HEK293 (cell line): Measurements from ENCODE around the gene MSI1.

Experiments used
- CTCF ChIA-PET: fragments of 350-600 bp; formaldehyde crosslinking; extraction: SDS; loops from one replicate; lab custom pipeline; 2021; ENCODE audit warnings: antibody characterized with exemption; lab: Yijun Ruan, JAX
- POLR2A ChIA-PET: fragments of 300-600 bp; formaldehyde crosslinking; extraction: SDS; loops from one replicate; lab custom pipeline; 2020; ENCODE audit warnings: antibody characterized with exemption, inconsistent platforms; lab: Yijun Ruan, JAX
- H3K27ac ChIP-seq: fragments of 200-500 bp; sonication (Bioruptor generic); 2 replicates; pipeline ENCODE4 v1.5.1; 2014; ENCODE audit warnings: low read depth, low read length, control low read depth, inconsistent platforms; ENCODE audit errors: extremely low read depth
- H3K36me3 ChIP-seq, 2 experiments: fragments of 200-500 bp in 1 of 2; sonication (Bioruptor generic) in 1 of 2; 1 replicate in 1 of 2; 2 replicates in 1 of 2; pipeline ENCODE4 v1.5.1; 2014 to 2017; ENCODE audit warnings: inconsistent platforms in 2 of 2, low read length in 2 of 2; ENCODE audit not compliant: control insufficient read depth in 2 of 2, insufficient read depth in 1 of 2
- H3K4me1 ChIP-seq: fragments of 200-500 bp; sonication (Bioruptor generic); 2 replicates; pipeline ENCODE4 v1.5.1; 2014; ENCODE audit warnings: mild to moderate bottlenecking, low read length, inconsistent platforms; ENCODE audit not compliant: control insufficient read depth, insufficient read depth
- H3K4me3 ChIP-seq: 2 replicates; pipeline ENCODE4 v1.5.1; 2011; ENCODE audit warnings: low read depth, mild to moderate bottlenecking, control low read depth, low read length, moderate library complexity
- H3K9me3 ChIP-seq: fragments of 200-500 bp; sonication (Bioruptor generic); 2 replicates; pipeline ENCODE4 v1.5.1; 2014; ENCODE audit warnings: low read depth, low read length, inconsistent platforms; ENCODE audit not compliant: control insufficient read depth, insufficient read depth
- ATF2 ChIP-seq: fragments of 450-650 bp; formaldehyde crosslinking; IDR thresholded peaks from 2 replicates; pipeline ENCODE4 v1.5.1; 2016; ENCODE audit warnings: missing biosample characterization, missing genetic modification characterization, low read depth
- CTCF ChIP-seq: fragments of 450-650 bp; formaldehyde crosslinking; IDR thresholded peaks from 2 replicates; pipeline ENCODE4 v1.5.1; 2016; ENCODE audit warnings: missing biosample characterization, missing genetic modification characterization
- GFI1B ChIP-seq: fragments of 450-650 bp; formaldehyde crosslinking; IDR thresholded peaks from 2 replicates; pipeline ENCODE4 v1.5.1; 2016; ENCODE audit warnings: missing biosample characterization, missing genetic modification characterization
- GLIS1 ChIP-seq: fragments of 450-650 bp; formaldehyde crosslinking; IDR thresholded peaks from 2 replicates; pipeline ENCODE4 v1.5.1; 2016; ENCODE audit warnings: missing biosample characterization, missing genetic modification characterization
- GLIS2 ChIP-seq: fragments of 450-650 bp; formaldehyde crosslinking; IDR thresholded peaks from 2 replicates; pipeline ENCODE4 v1.5.1; 2016; ENCODE audit warnings: missing biosample characterization, missing genetic modification characterization
- HOXD13 ChIP-seq: sonication (generic); formaldehyde crosslinking; IDR thresholded peaks from 2 replicates; pipeline ENCODE4 v1.8.0; 2022; ENCODE audit warnings: missing genetic modification reagents, borderline replicate concordance
- IKZF3 ChIP-seq: fragments of 450-650 bp; IDR thresholded peaks from 2 replicates; pipeline ENCODE4 v1.5.0; 2018; ENCODE audit warnings: missing biosample characterization, mild to moderate bottlenecking, missing genetic modification characterization, moderate library complexity
- KLF16 ChIP-seq: fragments of 450-650 bp; formaldehyde crosslinking; IDR thresholded peaks from 2 replicates; pipeline ENCODE4 v1.5.1; 2017; ENCODE audit warnings: missing biosample characterization, missing genetic modification characterization
- MZF1 ChIP-seq: fragments of 450-650 bp; formaldehyde crosslinking; IDR thresholded peaks from 2 replicates; pipeline ENCODE4 v1.5.1; 2017; ENCODE audit warnings: missing biosample characterization, missing genetic modification characterization, borderline replicate concordance
- OSR2 ChIP-seq: fragments of 450-650 bp; formaldehyde crosslinking; IDR thresholded peaks from 2 replicates; pipeline ENCODE4 v1.5.1; 2016; ENCODE audit warnings: missing biosample characterization, missing genetic modification characterization
- PBX3 ChIP-seq: sonication (generic); formaldehyde crosslinking; IDR thresholded peaks from 2 replicates; pipeline ENCODE4 v1.8.1; 2022; ENCODE audit warnings: mild to moderate bottlenecking, moderate library complexity, missing genetic modification reagents
- PRDM1 ChIP-seq: fragments of 450-650 bp; formaldehyde crosslinking; IDR thresholded peaks from 2 replicates; pipeline ENCODE4; 2016; ENCODE audit warnings: missing biosample characterization, missing genetic modification characterization
- RBAK ChIP-seq: fragments of 450-650 bp; formaldehyde crosslinking; IDR thresholded peaks from 2 replicates; pipeline ENCODE4 v1.5.1; 2016; ENCODE audit warnings: missing biosample characterization, missing genetic modification characterization
- WT1 ChIP-seq: fragments of 450-650 bp; formaldehyde crosslinking; IDR thresholded peaks from 2 replicates; pipeline ENCODE4 v1.5.1; 2016; ENCODE audit warnings: missing biosample characterization, missing genetic modification characterization
- ZBTB48 ChIP-seq: fragments of 450-650 bp; formaldehyde crosslinking; IDR thresholded peaks from 2 replicates; pipeline ENCODE4 v1.5.1; 2016; ENCODE audit warnings: missing biosample characterization, missing genetic modification characterization
- ZBTB8A ChIP-seq: fragments of 450-650 bp; formaldehyde crosslinking; IDR thresholded peaks from 2 replicates; pipeline ENCODE4 v1.5.1; 2016; ENCODE audit warnings: missing biosample characterization, missing genetic modification characterization
- ZEB2 ChIP-seq: fragments of 450-650 bp; formaldehyde crosslinking; IDR thresholded peaks from 2 replicates; pipeline ENCODE4 v1.5.1; 2016; ENCODE audit warnings: missing biosample characterization, missing genetic modification characterization
- ZFHX2 ChIP-seq: fragments of 450-650 bp; formaldehyde crosslinking; conservative IDR thresholded peaks from 2 replicates; pipeline ENCODE4 v1.5.1; 2016; ENCODE audit warnings: missing biosample characterization, missing genetic modification characterization
- ZNF169 ChIP-seq: fragments of 450-650 bp; formaldehyde crosslinking; IDR thresholded peaks from 2 replicates; pipeline ENCODE4 v1.5.1; 2016; ENCODE audit warnings: missing biosample characterization, missing genetic modification characterization
- ZNF221 ChIP-seq: fragments of 450-650 bp; formaldehyde crosslinking; IDR thresholded peaks from 2 replicates; pipeline ENCODE4 v1.5.1; 2017; ENCODE audit warnings: missing biosample characterization, missing genetic modification characterization, borderline replicate concordance
- ZNF239 ChIP-seq: fragments of 450-650 bp; formaldehyde crosslinking; IDR thresholded peaks from 2 replicates; pipeline ENCODE4 v1.5.1; 2016; ENCODE audit warnings: missing biosample characterization, missing genetic modification characterization
- ZNF341 ChIP-seq: fragments of 450-650 bp; formaldehyde crosslinking; IDR thresholded peaks from 2 replicates; pipeline ENCODE4; 2016; ENCODE audit warnings: low read depth, missing biosample characterization, missing genetic modification characterization
- ZNF366 ChIP-seq: fragments of 450-650 bp; formaldehyde crosslinking; conservative IDR thresholded peaks from 2 replicates; pipeline ENCODE4 v1.5.1; 2016; ENCODE audit warnings: missing biosample characterization, missing genetic modification characterization
- ZNF555 ChIP-seq: fragments of 450-650 bp; formaldehyde crosslinking; conservative IDR thresholded peaks from 2 replicates; pipeline ENCODE4 v1.5.1; 2017; ENCODE audit warnings: missing biosample characterization, mild to moderate bottlenecking, missing genetic modification characterization, inconsistent platforms
- ZNF610 ChIP-seq: fragments of 450-650 bp; formaldehyde crosslinking; IDR thresholded peaks from 2 replicates; pipeline ENCODE4 v1.5.1; 2016; ENCODE audit warnings: missing biosample characterization, missing genetic modification characterization, borderline replicate concordance
- ZNF621 ChIP-seq: fragments of 450-650 bp; formaldehyde crosslinking; IDR thresholded peaks from 2 replicates; pipeline ENCODE4 v1.5.1; 2017; ENCODE audit warnings: missing biosample characterization, missing genetic modification characterization
- ZNF654 ChIP-seq: fragments of 450-650 bp; formaldehyde crosslinking; IDR thresholded peaks from 2 replicates; pipeline ENCODE4 v1.5.1; 2016; ENCODE audit warnings: low read depth, missing biosample characterization, missing genetic modification characterization
- ZNF692 ChIP-seq: fragments of 450-650 bp; formaldehyde crosslinking; IDR thresholded peaks from 2 replicates; pipeline ENCODE4 v1.5.1; 2016; ENCODE audit warnings: missing biosample characterization, missing genetic modification characterization
- ZNF747 ChIP-seq: fragments of 450-650 bp; formaldehyde crosslinking; IDR thresholded peaks from 2 replicates; pipeline ENCODE4 v1.5.1; 2016; ENCODE audit warnings: missing biosample characterization, missing genetic modification characterization
- ZNF830 ChIP-seq: fragments of 450-650 bp; IDR thresholded peaks from 2 replicates; pipeline ENCODE4 v1.5.0; 2018; ENCODE audit warnings: missing biosample characterization, missing genetic modification characterization, low read depth, mild to moderate bottlenecking, moderate library complexity
- ZSCAN16 ChIP-seq: fragments of 450-650 bp; formaldehyde crosslinking; IDR thresholded peaks from 2 replicates; pipeline ENCODE4 v1.5.1; 2016; ENCODE audit warnings: missing biosample characterization, missing genetic modification characterization
- ZSCAN23 ChIP-seq: fragments of 450-650 bp; formaldehyde crosslinking; IDR thresholded peaks from 2 replicates; pipeline ENCODE4 v1.5.1; 2016; ENCODE audit warnings: missing biosample characterization, missing genetic modification characterization

The MSI1 gene

GRCh38 chr12:120357104-120357503 lies 11.9 kb downstream of the MSI1 start:
- ChIA-PET POLR2A (interaction anchor here (0.8 to 0.9 kb wide), 2 partner anchors 9 to 81 kb away, joined by 3 read pairs; partner anchors contain the start of gene COX6A1), CTCF (interaction anchor here (0.6 to 4.9 kb wide), 19 partner anchors 9 to 861 kb away, joined by 3 to 66 read pairs (median 4); no protein-coding TSS in a partner anchor)
- Histone ChIP-seq H3K27ac (no peak overlapping the region), H3K4me3 (no peak overlapping the region), H3K36me3 (peaks cover 38 to 89% of the 10 kb centered on the region in 2 experiments), H3K4me1 (no peaks in the 10 kb centered on the region), H3K9me3 (no peaks in the 10 kb centered on the region)
- TF ChIP-seq ZNF239 (tag by site-specific recombination) (no peak), OSR2 (tag by site-specific recombination) (no peak), PRDM1 (no peak), ZNF747 (tag by site-specific recombination) (no peak), ZNF555 (tag by site-specific recombination) (no peak), ZBTB48 (tag by site-specific recombination) (no peak), ZNF366 (tag by site-specific recombination) (no peak), MZF1 (tag by site-specific recombination) (no peak), ZSCAN16 (tag by site-specific recombination) (no peak), ZSCAN23 (tag by site-specific recombination) (no peak), WT1 (tag by site-specific recombination) (no peak), HOXD13 (CRISPR knock-in tag) (no peak), GLIS2 (tag by site-specific recombination) (no peak), ZNF830 (tag by site-specific recombination) (no peak), ZNF221 (no peak)

- ChIA-PET POLR2A (interaction anchor here (0.8 to 0.9 kb wide), 2 partner anchors 10 to 81 kb away, joined by 3 read pairs; partner anchors contain the start of gene COX6A1), CTCF (interaction anchor here (0.6 to 4.9 kb wide), 17 partner anchors 10 to 635 kb away, joined by 3 to 66 read pairs (median 4); no protein-coding TSS in a partner anchor)
- H3K4me1 ChIP-seq: no peaks in the 10 kb centered on the region
- H3K27ac ChIP-seq: no peak overlapping the region
- no peaks in the 10 kb centered on the region for H3K9me3 ChIP-seq
- H3K4me3 ChIP-seq: no peak overlapping the region
- peaks cover 38 to 86% of the 10 kb centered on the region in 2 experiments for H3K36me3 ChIP-seq
- TF ChIP-seq OSR2 (tag by site-specific recombination): no peak
- TF ChIP-seq GLIS1: peak; percentile 94
- TF ChIP-seq ZNF169 (tag by site-specific recombination): no peak
- peak; percentile 86 for TF ChIP-seq CTCF
- peak; percentile 75 for TF ChIP-seq ZBTB8A (tag by site-specific recombination)
- peak; percentile 49 for TF ChIP-seq ZNF692 (tag by site-specific recombination)
- peak; percentile 76 for TF ChIP-seq ZNF654 (tag by site-specific recombination)
- TF ChIP-seq KLF16: peak; percentile 47; the same call in 1 of the 2 replicates
- TF ChIP-seq IKZF3 (tag by site-specific recombination): peak; percentile 71; the same call in 1 of the 2 replicates
- TF ChIP-seq ZFHX2: peak; percentile 96
- TF ChIP-seq ZNF621 (tag by site-specific recombination): no peak
- TF ChIP-seq PBX3 (CRISPR knock-in tag): no peak
- no peak for TF ChIP-seq GFI1B (tag by site-specific recombination)
- TF ChIP-seq ZNF610 (tag by site-specific recombination): no peak
- TF ChIP-seq ATF2 (tag by site-specific recombination): 0 out of 2 replicates have a peak, but pooled peaks have one; percentile 38
- 0 out of 2 replicates have a peak, but pooled peaks have one; percentile 41 for TF ChIP-seq ZNF341 (tag by site-specific recombination)
- TF ChIP-seq RBAK: 0 out of 2 replicates have a peak, but pooled peaks have one; percentile 9
- peak; percentile 54 for TF ChIP-seq ZEB2 (tag by site-specific recombination)
Measured at GRCh38 chr12:120356567-120357030, 12.4 kb downstream of the MSI1 start.
